Fibroblast of villous mesenchyme (primary cell): ENCODE results near the gene EAF1. TPM values are rescaled to one million over a fixed set of nuclear protein-coding genes. Genes with fewer than 3 reads are reported as not detected.

ENCODE experiments used
- DNase-seq: peaks from one replicate; pipeline ENCODE4 v3.0.0-alpha.2; 2010; ENCODE audit warnings: low read depth
- H3K4me3 ChIP-seq: 2 replicates; pipeline ENCODE4 v1.5.1; 2011; ENCODE audit warnings: low read depth, mild to moderate bottlenecking, low read length
- total RNA-seq: library from RNA; depleted of rRNA; stranded (reverse); fragments of >200 nt; gene quantifications from 2 replicates; pipeline ENCODE4 v1.2.3, GENCODE V29; 2012
- TF ChIP-seq, protein P1 (sequence below): IDR thresholded peaks from 2 replicates; pipeline ENCODE4 v1.5.1; 2012; ENCODE audit warnings: low read depth, mild to moderate bottlenecking, low read length; ENCODE audit not compliant: insufficient read depth

EAF1 gene
- total RNA-seq, 1 donor, result 35.8 TPM

DNA sequence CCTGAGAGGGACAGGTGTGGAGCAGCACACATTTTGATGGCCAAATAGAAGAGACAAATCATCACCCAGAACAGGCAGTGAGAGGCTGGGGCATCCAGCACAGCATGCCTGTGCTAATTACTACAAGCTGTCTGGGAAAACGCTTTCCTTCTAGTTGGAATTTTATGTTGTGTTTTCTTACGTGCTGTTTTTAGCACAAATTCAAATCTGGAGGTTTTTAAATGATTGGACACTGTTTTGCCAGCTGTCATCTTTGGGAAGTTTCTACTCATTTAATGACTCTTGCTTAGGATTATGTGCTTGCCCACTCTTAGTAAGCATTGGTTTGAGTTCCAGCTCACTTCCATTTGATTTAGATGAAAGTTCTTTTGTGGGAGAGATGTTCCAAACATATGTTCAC is 43.5 kb downstream of the EAF1 start:
- no peak for DNase-seq
- TF ChIP-seq, protein P1, sequence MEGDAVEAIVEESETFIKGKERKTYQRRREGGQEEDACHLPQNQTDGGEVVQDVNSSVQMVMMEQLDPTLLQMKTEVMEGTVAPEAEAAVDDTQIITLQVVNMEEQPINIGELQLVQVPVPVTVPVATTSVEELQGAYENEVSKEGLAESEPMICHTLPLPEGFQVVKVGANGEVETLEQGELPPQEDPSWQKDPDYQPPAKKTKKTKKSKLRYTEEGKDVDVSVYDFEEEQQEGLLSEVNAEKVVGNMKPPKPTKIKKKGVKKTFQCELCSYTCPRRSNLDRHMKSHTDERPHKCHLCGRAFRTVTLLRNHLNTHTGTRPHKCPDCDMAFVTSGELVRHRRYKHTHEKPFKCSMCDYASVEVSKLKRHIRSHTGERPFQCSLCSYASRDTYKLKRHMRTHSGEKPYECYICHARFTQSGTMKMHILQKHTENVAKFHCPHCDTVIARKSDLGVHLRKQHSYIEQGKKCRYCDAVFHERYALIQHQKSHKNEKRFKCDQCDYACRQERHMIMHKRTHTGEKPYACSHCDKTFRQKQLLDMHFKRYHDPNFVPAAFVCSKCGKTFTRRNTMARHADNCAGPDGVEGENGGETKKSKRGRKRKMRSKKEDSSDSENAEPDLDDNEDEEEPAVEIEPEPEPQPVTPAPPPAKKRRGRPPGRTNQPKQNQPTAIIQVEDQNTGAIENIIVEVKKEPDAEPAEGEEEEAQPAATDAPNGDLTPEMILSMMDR, result no peak
- H3K4me3 ChIP-seq, result no peak overlapping the region

DNA sequence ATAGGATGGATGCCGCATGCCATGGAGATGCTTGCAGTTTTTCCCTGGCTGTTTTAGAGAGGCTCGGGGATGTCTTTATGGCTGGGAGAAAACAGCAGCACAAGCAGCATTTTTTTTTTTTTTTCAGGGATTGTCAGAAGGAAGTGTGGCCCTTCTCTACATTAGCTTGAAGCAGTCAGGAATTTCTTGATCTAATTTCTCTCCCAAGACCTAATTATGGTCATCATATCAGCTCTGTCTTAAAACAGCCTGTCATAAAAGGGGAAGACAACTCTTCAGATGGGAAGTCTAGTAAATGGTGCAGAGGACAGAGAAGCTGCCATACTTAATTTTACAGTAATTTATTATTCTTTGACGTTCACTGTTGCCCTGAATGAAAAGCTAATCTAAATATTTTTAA is 44.5 kb downstream of the EAF1 start:
- TF ChIP-seq, protein P1, result no peak
- no peak for DNase-seq
- H3K4me3 ChIP-seq, result no peak overlapping the region

DNA sequence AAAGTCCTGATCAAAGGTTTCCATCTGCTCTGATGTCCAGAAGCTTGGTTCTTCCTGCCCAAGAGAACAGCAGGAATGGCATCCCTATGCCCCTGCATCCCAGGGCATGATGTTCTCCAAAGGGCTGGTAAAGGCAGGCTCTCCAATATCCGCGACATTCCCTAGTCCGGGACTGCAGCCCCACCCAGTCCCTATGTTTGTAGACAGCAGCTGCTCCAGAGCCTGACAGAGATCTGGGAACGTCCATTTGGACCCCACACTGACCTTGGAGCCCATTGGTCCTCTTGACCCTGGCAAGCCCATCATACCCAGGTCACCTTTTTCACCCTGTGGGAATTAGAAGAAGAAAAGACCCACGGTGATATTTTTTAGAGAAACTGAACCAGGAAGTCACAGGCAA is 47.8 kb downstream of the EAF1 start:
- DNase-seq, result no peak
- H3K4me3 ChIP-seq, result no peak overlapping the region
- TF ChIP-seq, protein P1, result no peak

DNA sequence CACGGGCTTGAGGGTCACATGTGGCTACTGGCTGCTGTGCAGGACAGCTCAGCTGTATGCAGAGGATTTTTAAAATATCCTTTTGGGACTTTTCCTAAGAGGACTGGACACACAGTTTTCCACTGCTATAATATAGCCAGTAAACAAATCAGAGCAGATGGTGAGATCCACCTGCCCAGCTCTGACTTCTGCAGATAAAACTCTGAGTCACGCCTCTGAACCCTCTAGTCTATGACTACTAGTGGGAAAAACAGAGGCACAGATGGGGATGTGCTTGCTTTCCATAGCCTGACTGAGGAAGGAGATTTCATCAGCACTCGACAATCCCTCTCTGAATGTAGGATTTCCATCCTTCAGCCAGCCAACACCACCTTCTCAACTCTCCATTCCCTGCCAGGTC is 49.0 kb downstream of the EAF1 start:
- TF ChIP-seq, protein P1, result no peak
- H3K4me3 ChIP-seq, result no peak overlapping the region
- peak; percentile 16 for DNase-seq

DNA sequence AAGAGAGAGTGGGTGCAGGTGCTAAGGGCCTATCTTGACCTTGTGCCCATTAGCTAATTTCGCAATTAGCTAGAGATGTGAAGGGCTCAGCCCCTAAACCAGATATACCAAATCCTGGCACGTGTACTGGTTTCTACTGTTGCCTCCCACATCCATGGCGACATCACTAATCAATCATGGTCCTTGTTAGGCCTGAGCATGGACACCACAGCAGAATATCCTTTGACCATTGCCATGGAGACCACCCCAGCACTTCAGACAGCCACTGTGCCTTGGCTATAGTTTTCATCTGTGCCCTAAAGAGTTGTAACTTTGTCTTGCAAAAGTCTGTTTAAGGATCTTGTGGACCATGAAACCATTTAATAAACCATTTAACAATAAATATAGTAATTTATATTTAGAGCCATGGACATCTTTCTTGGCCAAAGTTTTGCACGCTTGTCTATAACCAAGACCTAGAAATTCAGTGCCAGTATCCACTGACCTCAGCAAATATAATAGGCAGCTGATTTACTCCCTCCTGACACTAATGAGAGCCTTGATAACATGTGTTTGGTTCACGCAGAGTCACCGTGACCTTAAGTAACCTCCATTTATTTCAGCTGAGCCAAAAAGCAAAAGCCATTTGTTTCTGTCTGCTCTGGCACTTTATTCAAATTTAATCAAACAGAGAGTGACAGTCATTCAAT is 50.7 kb downstream of the EAF1 start:
- no peak for DNase-seq

DNA sequence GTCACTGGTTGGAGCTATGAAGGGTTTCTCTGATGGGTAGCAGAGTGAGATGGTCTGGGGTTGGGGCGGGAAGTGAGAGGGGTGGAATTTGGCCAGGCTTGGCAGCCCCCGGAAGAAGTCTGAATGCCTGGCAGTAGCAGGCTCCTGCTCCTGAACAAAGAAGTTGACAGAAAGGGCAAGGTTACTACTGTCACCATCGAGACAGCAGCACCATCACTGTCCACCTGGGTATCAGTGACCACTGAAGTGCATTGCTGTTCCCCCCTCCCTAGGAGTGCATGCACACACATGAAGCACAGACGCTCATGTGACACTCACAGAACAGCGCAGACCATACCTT is 51.2 kb downstream of the EAF1 start:
- H3K4me3 ChIP-seq, result no peak overlapping the region
- TF ChIP-seq, protein P1, result no peak

More for the DNA sequence above, 50.7 kb downstream of the EAF1 start:
- TF ChIP-seq, protein P1, result no peak
- no peak overlapping the region for H3K4me3 ChIP-seq

More for the DNA sequence above, 51.2 kb downstream of the EAF1 start:
- no peak for DNase-seq
